Renal pelvis (tissue), 4 donors: ENCODE data around the gene PRKN. TPM values are rescaled to one million over a fixed set of nuclear protein-coding genes. Genes with fewer than 3 reads are reported as not detected.
A peak's percentile ranks its signal among the peaks of the same experiment; 100 is the strongest.

Experiments
- DNase-seq: peaks from one replicate; pipeline ENCODE4 v3.0.0-alpha.2; 2013
- polyA plus RNA-seq, 3 donors: library from polyadenylated mRNA; unstranded; fragments of 120-200 nt; gene quantifications; one replicate each; pipeline ENCODE4 v1.2.1, GENCODE V29; 2013; ENCODE audit not compliant: insufficient read length in 3 of 3

PRKN gene
- polyA plus RNA-seq, 3 donors = 8.0 to 12.0 (median 9.9) TPM

DNA sequence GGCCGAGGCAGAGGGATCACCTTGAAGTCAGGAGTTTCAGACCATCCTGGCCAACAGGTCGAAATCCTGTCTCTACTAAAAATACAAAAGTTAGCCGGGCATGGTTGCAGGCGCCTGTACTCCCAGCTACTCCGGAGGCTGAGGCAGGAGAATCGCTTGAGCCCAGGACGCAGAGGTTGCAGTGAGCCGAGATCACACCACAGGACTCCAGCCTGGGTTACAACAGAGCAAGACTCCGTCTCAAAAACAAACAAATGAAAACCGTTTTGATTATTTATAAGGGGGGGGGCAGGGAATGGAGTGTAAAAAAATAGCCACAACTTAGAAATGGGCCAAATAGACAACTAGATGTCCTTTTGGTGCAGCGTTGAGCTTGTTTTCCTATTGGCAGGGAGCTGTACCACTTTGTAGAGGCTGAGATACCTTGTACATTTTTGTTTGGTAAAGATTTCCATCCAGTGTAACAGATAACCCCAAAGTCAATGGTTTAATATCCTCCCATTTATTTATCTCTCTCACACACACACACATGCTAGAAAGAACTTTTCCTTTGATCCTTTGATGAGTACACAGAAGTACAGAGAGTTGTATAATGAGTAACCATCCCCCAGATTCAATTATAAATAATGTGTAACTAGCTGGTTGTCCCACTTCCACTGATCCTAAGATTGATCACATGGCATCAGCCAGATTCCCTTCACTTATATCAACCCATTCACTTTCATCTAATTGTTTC, 477.5 kb downstream of the PRKN start:
- no peak for DNase-seq

GRCh38 chr6:162245830-162246420, 481.6 kb downstream of the PRKN start:
- no peak for DNase-seq

GRCh38 chr6:162244031-162244430, 483.5 kb downstream of the PRKN start:
- DNase-seq = no peak

DNA sequence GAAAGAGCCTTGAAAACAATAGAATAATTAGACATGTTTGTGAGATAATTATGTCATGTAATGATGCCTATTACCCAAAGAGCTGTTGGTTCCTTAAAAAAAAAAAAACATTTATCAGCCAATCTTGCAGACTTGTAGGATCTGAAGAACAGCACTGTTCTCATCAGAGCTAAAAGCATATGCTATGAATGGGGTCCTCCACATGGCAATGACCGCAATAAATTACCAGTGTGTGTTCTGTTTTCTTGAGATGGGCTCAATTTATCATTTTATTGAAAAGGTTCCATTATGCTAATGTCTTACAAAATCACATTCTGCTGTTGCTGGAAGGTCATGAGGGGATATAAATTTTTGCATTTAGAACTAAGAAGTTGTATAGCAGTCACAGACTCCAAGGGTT, 484.7 kb downstream of the PRKN start:
- DNase-seq = no peak

GRCh38 chr6:162239330-162239729, 488.2 kb downstream of the PRKN start:
- DNase-seq = no peak

- no peak for DNase-seq
Measured at GRCh38 chr6:162238675-162239074, 488.9 kb downstream of the PRKN start.

GRCh38 chr6:162237331-162237730, 490.2 kb downstream of the PRKN start:
- no peak for DNase-seq

DNA sequence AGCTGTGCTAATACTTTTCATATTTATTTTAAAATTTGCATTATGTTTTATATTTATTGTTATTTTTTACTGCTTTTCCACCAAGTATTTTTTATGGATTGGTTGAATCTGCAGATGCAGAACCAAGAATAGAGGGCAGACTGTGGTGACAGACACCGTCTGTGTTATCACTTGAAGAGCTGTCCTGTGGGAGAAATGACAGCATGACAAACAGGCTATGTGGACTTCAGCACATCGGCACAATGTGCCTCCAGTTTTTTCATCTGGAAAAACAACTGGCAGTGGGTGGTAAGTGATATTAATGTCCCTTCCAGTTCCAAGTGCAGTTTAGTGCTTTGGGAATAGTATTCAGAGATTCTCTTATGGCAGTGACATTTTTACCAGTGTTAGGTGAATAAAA, 492.9 kb downstream of the PRKN start:
- DNase-seq = no peak

GRCh38 chr6:162230147-162230752, 497.3 kb downstream of the PRKN start:
- DNase-seq = no peak

DNA sequence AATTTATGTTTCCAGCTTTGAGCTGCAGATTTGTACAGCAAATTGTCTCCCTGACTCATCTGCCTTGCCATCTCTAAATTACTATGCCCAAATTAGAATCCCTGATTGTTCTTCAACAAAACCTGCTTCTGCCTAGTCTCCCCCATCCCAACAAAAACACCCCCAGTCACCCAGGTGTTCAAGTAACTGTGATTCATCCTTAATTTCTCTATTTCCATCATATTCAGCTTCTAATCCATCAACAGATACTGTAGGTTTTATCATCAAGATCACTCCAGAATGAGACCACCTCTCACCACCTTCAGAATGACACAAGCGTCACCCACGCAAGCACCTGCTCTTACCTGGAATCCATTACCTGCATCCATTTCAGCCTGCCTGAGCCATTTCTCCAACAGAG, 498.5 kb downstream of the PRKN start:
- DNase-seq = no peak

DNA sequence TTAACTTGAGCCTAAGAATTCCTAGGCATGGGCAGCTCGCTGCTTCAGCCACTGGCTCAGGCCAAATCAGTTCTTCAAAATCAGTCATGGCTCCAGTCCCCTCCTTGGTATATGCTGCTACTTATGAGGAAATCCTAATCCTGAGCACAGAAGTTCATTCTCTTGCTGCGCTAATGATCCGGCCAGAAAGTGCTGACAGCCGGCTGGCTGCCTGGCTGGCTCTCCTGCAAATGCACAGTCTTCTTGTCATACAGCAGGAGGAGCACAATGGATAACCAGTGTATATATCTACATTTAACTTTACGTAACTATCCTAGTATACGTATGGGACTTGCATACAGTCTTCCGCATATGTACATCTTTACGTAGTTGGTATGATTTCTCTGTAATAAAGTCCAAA, 500.8 kb downstream of the PRKN start:
- no peak for DNase-seq

- DNase-seq = no peak
Measured at GRCh38 chr6:162222521-162222920, 505.0 kb downstream of the PRKN start.

- DNase-seq = no peak
Measured at GRCh38 chr6:162220876-162221275, 506.7 kb downstream of the PRKN start.

- DNase-seq = no peak
Measured at GRCh38 chr6:162219266-162219665, 508.3 kb downstream of the PRKN start.

DNA sequence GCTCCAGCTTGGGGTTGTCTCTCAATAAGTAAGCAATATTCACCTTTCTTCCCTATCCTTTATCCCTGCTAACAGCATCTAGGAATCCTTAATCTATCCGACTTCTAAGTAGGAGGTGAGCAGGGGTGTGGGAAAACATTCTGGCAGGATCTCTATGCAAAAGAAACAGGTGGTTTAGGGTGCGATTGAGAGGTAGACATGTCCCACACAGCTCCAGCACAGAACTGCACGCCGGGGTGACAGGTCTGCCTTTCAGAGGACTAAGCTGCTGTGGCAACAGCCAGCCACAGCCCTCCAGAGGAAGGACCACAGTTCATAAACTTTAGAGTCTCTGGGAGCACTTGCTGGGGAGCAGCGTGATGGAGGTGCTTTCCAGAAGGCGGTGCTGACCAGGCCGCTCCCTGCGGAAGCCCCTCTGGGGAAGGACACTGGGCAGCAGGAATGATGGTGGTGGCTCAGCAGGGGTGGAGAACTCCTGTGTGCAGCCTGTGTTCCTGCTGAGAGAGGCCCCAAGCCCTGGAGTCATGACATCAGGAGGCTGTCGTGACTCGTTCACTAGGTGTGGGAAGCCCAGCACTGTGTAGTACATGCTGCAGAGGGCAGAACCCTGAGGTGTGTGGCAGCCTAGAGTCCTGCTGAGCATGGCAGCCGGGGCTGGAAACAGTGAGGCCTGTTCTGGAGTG, 509.6 kb downstream of the PRKN start:
- DNase-seq = no peak

DNA sequence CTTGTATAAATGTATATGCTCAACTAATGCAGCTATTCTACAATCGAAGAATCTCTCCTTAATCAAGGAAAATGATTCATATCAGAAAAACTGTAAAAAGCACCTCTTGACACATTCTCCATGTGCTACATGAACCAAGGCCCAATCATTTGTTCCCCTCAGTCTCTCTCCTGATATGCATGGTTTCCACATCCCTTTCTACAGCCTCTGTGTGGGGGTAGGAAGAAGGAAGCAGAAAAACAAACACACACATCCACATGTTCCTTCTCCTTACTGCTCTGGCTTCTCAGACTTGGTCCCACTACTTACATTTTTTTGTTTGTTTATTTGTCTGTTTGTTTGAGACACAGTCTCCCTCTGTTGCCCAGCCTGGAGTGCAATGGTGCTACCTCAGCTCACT, 510.5 kb downstream of the PRKN start:
- no peak for DNase-seq

GRCh38 chr6:162211777-162212176, 515.8 kb downstream of the PRKN start:
- DNase-seq = no peak

GRCh38 chr6:162211022-162211421, 516.5 kb downstream of the PRKN start:
- peak; percentile 10 for DNase-seq

- DNase-seq = no peak
Measured at GRCh38 chr6:162203287-162203686, 524.3 kb downstream of the PRKN start.

DNA sequence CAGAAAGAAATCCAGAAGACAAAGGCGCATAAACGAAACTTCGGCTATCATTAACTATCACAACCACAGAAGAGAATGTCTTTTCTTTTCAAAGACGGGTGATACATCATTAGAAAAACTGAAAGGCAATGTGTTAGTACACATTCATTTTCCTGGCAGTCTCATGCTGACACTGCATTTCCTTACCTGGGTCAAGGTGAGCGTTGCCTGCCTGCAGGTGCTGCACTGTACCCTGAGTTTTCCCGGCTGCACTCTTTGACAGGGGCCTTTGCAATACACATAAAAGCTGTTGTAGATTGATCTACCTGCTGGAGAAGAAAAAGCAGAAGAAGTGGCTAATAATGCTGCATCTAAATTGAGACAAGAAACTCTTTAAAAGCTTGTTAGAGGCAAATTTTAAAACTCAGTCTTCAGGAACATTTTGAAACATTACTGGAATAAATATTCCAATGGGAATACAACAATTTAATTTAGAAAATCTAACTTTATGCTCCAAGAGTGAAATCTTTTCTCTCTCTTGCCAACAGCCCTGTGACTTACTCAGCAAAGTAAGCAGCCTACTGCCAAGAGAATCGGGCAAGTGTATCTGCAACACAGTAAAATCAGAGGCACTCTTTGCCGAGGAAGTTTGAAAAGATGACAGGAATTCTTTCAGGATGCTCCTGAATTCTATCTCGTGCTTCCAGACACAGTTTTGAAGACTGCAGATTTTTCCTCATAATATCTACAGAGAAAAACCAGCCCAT, 526.4 kb downstream of the PRKN start:
- no peak for DNase-seq

GRCh38 chr6:162200041-162200440, 527.5 kb downstream of the PRKN start:
- no peak for DNase-seq

DNA sequence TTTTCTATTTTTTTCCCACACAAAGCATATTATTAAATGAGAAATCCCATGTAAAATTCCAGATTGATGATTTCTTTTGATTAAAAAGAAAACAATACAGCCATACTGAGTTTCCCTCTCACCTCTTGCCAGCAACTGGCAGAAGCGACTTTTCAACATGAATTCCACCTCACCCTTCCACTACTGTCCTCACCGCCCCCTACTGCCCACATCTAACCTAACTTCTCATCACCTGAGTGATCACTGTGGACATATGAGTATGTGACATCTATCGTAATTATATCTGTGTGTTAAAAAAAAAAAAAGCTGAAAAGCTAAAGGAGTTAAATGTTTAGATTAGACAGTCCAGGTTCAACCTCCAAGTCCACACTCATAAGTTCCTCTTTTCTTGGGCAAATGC, 528.6 kb downstream of the PRKN start:
- no peak for DNase-seq
